ENCODE data around the gene SNAPC2. TPM values are rescaled to one million over a fixed set of nuclear protein-coding genes. Genes with fewer than 3 reads are reported as not detected.

SNAPC2 gene
- total and polyA plus RNA-seq, 7 donors, result 4.6 to 16.0 (median 8.5) TPM

- ATAC-seq, result no peak
- peaks cover 9 to 79% of the 10 kb centered on the region in 2 donors for H3K36me3 ChIP-seq (ENCODE audit: insufficient read depth in 1 of 2, low read depth in 1 of 2)
- no peaks in the 10 kb centered on the region for H3K9me3 ChIP-seq
- no peak for TF ChIP-seq CTCF (IDR thresholded peaks at IDR 0.05)
- H3K27me3 ChIP-seq (ENCODE audit: insufficient read depth in 3 of 3, low read length in 2 of 3), result no peaks in the 10 kb centered on the region
- no peak overlapping the region for H3K4me3 ChIP-seq
- no peak for DNase-seq
- peaks cover 15% of the 10 kb centered on the region for H3K4me1 ChIP-seq
- WGBS, 3 donors, result 90 to 94% (median 92%) methylated on average over 31 to 32 of the region's 32 CpGs
- H3K27ac ChIP-seq, result no peak overlapping the region
- intact Hi-C loops (cut with DNase I), result no loop called here
Observed at GRCh38 chr19:7932276-7932929, 12.3 kb downstream of the SNAPC2 start.

GRCh38 chr19:7932930-7933300 lies 12.8 kb downstream of the SNAPC2 start:
- Histone ChIP-seq H3K36me3 (ENCODE audit: insufficient read depth in 1 of 2, low read depth in 1 of 2) (peaks cover 9 to 84% of the 10 kb centered on the region in 2 donors), H3K27ac (no peak overlapping the region), H3K27me3 (ENCODE audit: insufficient read depth in 3 of 3, low read length in 2 of 3) (no peaks in the 10 kb centered on the region), H3K9me3 (no peaks in the 10 kb centered on the region), H3K4me3 (no peak overlapping the region), H3K4me1 (peaks cover 13% of the 10 kb centered on the region)
- ATAC-seq (no peak), DNase-seq (no peak)
- intact Hi-C loops (cut with DNase I), result no loop called here
- no peak for TF ChIP-seq CTCF (IDR thresholded peaks at IDR 0.05)
- WGBS, 3 donors, result 92 to 95% (median 93%) methylated on average over 10 of the region's 10 CpGs

GRCh38 chr19:7933411-7933810 lies 13.3 kb downstream of the SNAPC2 start:
- ATAC-seq, result no peak
- intact Hi-C loops (cut with DNase I), result no loop called here
- H3K36me3 ChIP-seq (ENCODE audit: insufficient read depth in 1 of 2, low read depth in 1 of 2), result peaks cover 9 to 89% of the 10 kb centered on the region in 2 donors
- 86 to 90% (median 86%) methylated on average over 13 to 14 of the region's 14 CpGs for WGBS, 3 donors
- H3K4me1 ChIP-seq, result peaks cover 8% of the 10 kb centered on the region
- no peak for DNase-seq
- no peak overlapping the region for H3K27ac ChIP-seq
- TF ChIP-seq CTCF (IDR thresholded peaks at IDR 0.05), result peak; percentile 25
- no peak overlapping the region for H3K4me3 ChIP-seq
- H3K9me3 ChIP-seq, result no peaks in the 10 kb centered on the region
- no peaks in the 10 kb centered on the region for H3K27me3 ChIP-seq (ENCODE audit: insufficient read depth in 3 of 3, low read length in 2 of 3)

GRCh38 chr19:7933828-7934725 lies 13.9 kb downstream of the SNAPC2 start:
- peak in 1 of 2 donors; percentile 56 for DNase-seq
- TF ChIP-seq CTCF (IDR thresholded peaks at IDR 0.05), result no peak
- Histone ChIP-seq H3K4me1 (peaks cover 7% of the 10 kb centered on the region), H3K9me3 (no peaks in the 10 kb centered on the region), H3K27me3 (ENCODE audit: insufficient read depth in 3 of 3, low read length in 2 of 3) (no peaks in the 10 kb centered on the region), H3K27ac (no peak overlapping the region), H3K36me3 (ENCODE audit: insufficient read depth in 1 of 2, low read depth in 1 of 2) (peaks cover 9 to 96% of the 10 kb centered on the region in 2 donors), H3K4me3 (no peak overlapping the region)
- WGBS, 3 donors, result 82 to 87% (median 86%) methylated on average over 52 to 55 of the region's 55 CpGs
- ATAC-seq, result no peak
- intact Hi-C loops (cut with DNase I), result no loop called here
